PC-3 (cell line): Measurements from ENCODE around the gene CAPZB.

ENCODE experiments used
- CTCF ChIP-seq: fragments of 300-600 bp; sonication (generic); conservative IDR thresholded peaks from 2 replicates; pipeline ENCODE4 v1.5.1; 2017; ENCODE audit warnings: antibody characterized with exemption, low read depth, mild to moderate bottlenecking, low read length
- EZH2 ChIP-seq: fragments of 300-600 bp; sonication (generic); IDR thresholded peaks from one replicate; pipeline ENCODE4 v1.6.1; 2017; ENCODE audit warnings: antibody characterized with exemption, mild to moderate bottlenecking, low read length; ENCODE audit not compliant: unreplicated experiment

GRCh38 chr1:19485362-19486187 lies at the start of gene CAPZB:
- TF ChIP-seq EZH2 (no peak), CTCF (no peak)
